ENCODE data around the gene CELF2.

The CELF2 gene

DNA sequence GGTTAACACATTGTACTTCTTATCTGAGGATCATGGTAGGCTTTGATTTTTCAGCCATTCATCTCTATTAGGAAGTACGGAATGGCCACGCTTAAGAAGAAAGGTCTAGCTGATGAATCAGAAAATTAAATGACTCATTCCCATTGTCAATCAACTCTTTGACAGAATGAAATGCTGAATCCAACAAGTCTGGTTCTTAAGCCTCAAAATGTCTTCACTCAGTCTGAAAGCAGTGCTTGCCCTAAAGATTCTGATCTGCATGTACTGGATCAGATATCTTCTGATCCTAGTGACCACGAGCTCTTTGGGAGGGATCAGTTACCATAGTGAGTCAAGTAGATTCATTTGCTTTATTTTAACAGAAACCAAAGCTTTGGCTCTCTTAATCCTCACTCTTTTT lies 5.7 kb upstream of the CELF2 start:
- Mint-ChIP-seq H3K36me3 (no peaks in the 10 kb centered on the region), H3K4me3 (no peak overlapping the region), H3K9me3 (no peaks in the 10 kb centered on the region), H3K4me1 (peaks cover 12% of the 10 kb centered on the region), H3K27ac (no peak overlapping the region)
- DNase-seq (ENCODE audit: low spot score in 2 of 2): no peak
- ATAC-seq: peak; percentile 44

GRCh38 chr10:11012421-11013295 lies 5.0 kb upstream of the CELF2 start:
- H3K9me3 Mint-ChIP-seq: no peaks in the 10 kb centered on the region
- no peaks in the 10 kb centered on the region for H3K36me3 Mint-ChIP-seq
- H3K27ac Mint-ChIP-seq: no peak overlapping the region
- ATAC-seq: no peak
- no peak for DNase-seq (ENCODE audit: low spot score in 2 of 2)
- H3K4me1 Mint-ChIP-seq: peaks cover 12% of the 10 kb centered on the region
- no peak overlapping the region for H3K4me3 Mint-ChIP-seq

- DNase-seq (ENCODE audit: low spot score in 2 of 2) (no peak), ATAC-seq (no peak)
- peaks cover 4% of the 10 kb centered on the region for H3K4me1 Mint-ChIP-seq
- H3K36me3 Mint-ChIP-seq: no peaks in the 10 kb centered on the region
- no peaks in the 10 kb centered on the region for H3K9me3 Mint-ChIP-seq
- H3K27ac Mint-ChIP-seq: no peak overlapping the region
- no peak overlapping the region for H3K4me3 Mint-ChIP-seq
Measured at GRCh38 chr10:11013836-11014235, 3.8 kb upstream of the CELF2 start.

- Mint-ChIP-seq H3K27ac (no peak overlapping the region), H3K36me3 (no peaks in the 10 kb centered on the region), H3K4me1 (no peaks in the 10 kb centered on the region), H3K9me3 (no peaks in the 10 kb centered on the region), H3K4me3 (no peak overlapping the region)
- ATAC-seq: no peak
- DNase-seq (ENCODE audit: low spot score in 2 of 2): no peak
Measured at GRCh38 chr10:11014671-11015445, 2.8 kb upstream of the CELF2 start.

GRCh38 chr10:11015446-11015934 lies 2.2 kb upstream of the CELF2 start:
- ATAC-seq (no peak), DNase-seq (ENCODE audit: low spot score in 2 of 2) (no peak)
- no peak overlapping the region for H3K4me3 Mint-ChIP-seq
- H3K4me1 Mint-ChIP-seq: no peaks in the 10 kb centered on the region
- no peak overlapping the region for H3K27ac Mint-ChIP-seq
- H3K36me3 Mint-ChIP-seq: no peaks in the 10 kb centered on the region
- H3K9me3 Mint-ChIP-seq: no peaks in the 10 kb centered on the region

GRCh38 chr10:11017000-11017569 lies 587 bp upstream of the CELF2 start:
- ATAC-seq (no peak), DNase-seq (ENCODE audit: low spot score in 2 of 2) (peak in 1 of 2 donors; percentile 4)
- Mint-ChIP-seq H3K36me3 (no peaks in the 10 kb centered on the region), H3K4me3 (peak overlapping the region; percentile 38), H3K9me3 (no peaks in the 10 kb centered on the region), H3K27ac (no peak overlapping the region), H3K4me1 (no peaks in the 10 kb centered on the region)

- Mint-ChIP-seq H3K36me3 (no peaks in the 10 kb centered on the region), H3K9me3 (no peaks in the 10 kb centered on the region), H3K4me3 (peak overlapping the region; percentile 38), H3K4me1 (no peaks in the 10 kb centered on the region), H3K27ac (no peak overlapping the region)
- DNase-seq (ENCODE audit: low spot score in 2 of 2): no peak
- ATAC-seq: peak; percentile 38
Measured at GRCh38 chr10:11018432-11018841, 765 bp downstream of the CELF2 start.

- no peak overlapping the region for H3K27ac Mint-ChIP-seq
- H3K36me3 Mint-ChIP-seq: no peaks in the 10 kb centered on the region
- H3K4me1 Mint-ChIP-seq: no peaks in the 10 kb centered on the region
- peak overlapping the region; percentile 38 for H3K4me3 Mint-ChIP-seq
- H3K9me3 Mint-ChIP-seq: no peaks in the 10 kb centered on the region
- ATAC-seq: no peak
- DNase-seq (ENCODE audit: low spot score in 2 of 2): no peak
Measured at GRCh38 chr10:11018855-11019631, 1.4 kb downstream of the CELF2 start.

DNA sequence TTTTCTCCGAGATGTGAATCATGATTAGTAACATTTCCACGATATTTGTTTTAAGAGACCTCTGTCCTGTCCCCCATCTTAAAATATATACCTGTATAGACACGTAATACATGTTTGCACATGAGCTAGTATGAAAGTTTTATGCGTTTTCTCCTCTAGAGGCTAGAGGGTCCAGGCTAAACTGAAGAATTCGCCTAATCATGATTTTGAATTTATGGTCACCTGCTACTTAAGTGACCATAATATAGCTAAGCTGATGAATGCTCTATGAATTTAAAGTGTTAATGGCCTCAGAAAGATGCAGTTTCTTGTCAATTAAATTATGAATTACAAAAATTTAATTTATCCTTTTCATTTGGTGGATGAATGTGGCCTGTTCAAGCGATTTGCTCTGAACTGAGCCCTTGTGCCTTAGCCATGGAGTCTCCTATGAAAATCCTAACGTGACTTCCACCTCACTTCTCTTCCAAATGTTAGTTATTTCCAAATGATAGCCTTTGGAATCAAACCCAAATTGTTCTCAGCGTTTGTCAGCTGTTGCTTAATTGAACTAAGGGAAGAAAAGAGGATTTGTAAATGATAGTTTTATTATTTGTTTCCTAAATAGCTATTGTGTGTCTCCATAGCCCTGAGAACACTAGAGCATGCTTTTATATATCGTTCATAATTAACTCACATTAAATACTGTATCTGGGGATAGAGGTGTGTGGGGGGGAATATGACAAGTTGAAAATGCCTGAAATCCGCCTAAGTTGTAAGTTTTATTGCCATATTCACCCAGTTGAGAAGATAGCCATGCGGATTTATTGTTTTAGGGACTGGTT lies 2.3 kb downstream of the CELF2 start:
- Mint-ChIP-seq H3K27ac (no peak overlapping the region), H3K4me1 (no peaks in the 10 kb centered on the region), H3K4me3 (peak overlapping the region; percentile 38), H3K36me3 (no peaks in the 10 kb centered on the region), H3K9me3 (no peaks in the 10 kb centered on the region)
- DNase-seq (ENCODE audit: low spot score in 2 of 2) (no peak), ATAC-seq (no peak)

DNA sequence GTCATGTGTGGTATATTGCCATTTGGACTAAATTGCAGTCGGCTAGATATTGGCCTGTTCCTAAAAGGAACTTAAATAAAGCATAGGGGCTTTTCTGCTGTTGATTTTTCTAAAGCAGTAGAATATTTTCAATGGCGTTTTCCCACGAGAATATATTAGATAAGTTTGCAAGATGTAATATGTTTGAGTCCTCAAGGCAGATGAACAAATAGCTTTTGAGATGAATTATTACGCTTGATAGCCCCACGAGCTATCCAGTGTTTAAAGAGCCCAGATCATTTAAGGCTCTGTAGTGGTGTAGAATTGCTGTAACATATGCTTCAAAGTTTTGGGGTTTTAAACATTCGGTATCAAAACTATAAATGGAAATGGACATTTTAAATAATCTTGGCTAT lies 2.9 kb downstream of the CELF2 start:
- no peak overlapping the region for H3K27ac Mint-ChIP-seq
- DNase-seq (ENCODE audit: low spot score in 2 of 2): no peak
- H3K36me3 Mint-ChIP-seq: no peaks in the 10 kb centered on the region
- H3K4me1 Mint-ChIP-seq: no peaks in the 10 kb centered on the region
- no peak for ATAC-seq
- no peaks in the 10 kb centered on the region for H3K9me3 Mint-ChIP-seq
- H3K4me3 Mint-ChIP-seq: no peak overlapping the region

DNA sequence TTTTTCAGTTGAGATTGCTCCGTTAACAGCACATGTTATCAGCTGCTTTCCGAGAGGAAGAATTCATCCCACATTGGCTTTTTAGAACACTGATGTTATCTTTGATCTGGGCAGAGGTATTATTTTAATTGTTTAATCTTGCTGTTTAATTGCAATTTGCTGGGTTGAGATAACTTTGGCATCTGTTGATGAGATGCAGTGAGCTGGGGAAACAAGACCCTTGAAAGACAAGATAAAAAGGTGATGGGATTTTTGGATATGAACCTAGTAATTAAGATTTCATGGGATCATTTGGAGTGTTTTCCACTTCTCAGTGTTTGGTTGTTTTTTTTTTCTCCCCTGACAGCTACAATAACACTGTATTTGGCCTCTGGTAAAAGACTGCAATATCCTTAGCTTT lies 4.5 kb downstream of the CELF2 start:
- ATAC-seq (no peak), DNase-seq (ENCODE audit: low spot score in 2 of 2) (no peak)
- Mint-ChIP-seq H3K9me3 (no peaks in the 10 kb centered on the region), H3K4me1 (no peaks in the 10 kb centered on the region), H3K36me3 (no peaks in the 10 kb centered on the region), H3K4me3 (no peak overlapping the region), H3K27ac (no peak overlapping the region)

GRCh38 chr10:11023009-11023953 lies 5.6 kb downstream of the CELF2 start:
- no peak overlapping the region for H3K4me3 Mint-ChIP-seq

DNA sequence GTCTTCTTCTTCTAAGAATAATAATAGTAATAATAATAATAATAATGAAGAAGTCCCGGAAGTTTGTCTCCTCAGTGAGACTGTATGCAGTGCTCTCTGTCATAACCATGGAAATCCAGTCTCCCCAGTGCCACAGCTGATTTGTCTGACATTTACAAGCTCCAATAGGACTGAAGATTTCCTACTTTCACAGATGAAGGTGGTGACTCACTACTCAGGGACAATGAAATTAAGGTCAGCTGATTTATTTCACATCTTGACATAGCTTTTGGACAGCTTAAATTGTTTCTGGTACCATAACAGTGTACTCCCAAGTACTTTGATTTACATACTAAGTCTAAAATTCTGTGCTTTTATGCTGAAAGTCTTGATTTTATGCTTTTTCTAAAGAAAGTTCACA lies 6.9 kb downstream of the CELF2 start:
- Mint-ChIP-seq H3K27ac (no peak overlapping the region), H3K4me1 (no peaks in the 10 kb centered on the region), H3K4me3 (no peak overlapping the region), H3K9me3 (no peaks in the 10 kb centered on the region), H3K36me3 (no peaks in the 10 kb centered on the region)
- DNase-seq (ENCODE audit: low spot score in 2 of 2): no peak
- ATAC-seq: no peak

More at GRCh38 chr10:11023009-11023953, 5.6 kb downstream of the CELF2 start:
- no peak for DNase-seq (ENCODE audit: low spot score in 2 of 2)
- H3K27ac Mint-ChIP-seq: no peak overlapping the region
- ATAC-seq: no peak
- H3K9me3 Mint-ChIP-seq: no peaks in the 10 kb centered on the region
- no peaks in the 10 kb centered on the region for H3K36me3 Mint-ChIP-seq
- H3K4me1 Mint-ChIP-seq: no peaks in the 10 kb centered on the region
